SHP77 (cell line): ENCODE measurements around the gene C19orf18.
A peak's percentile ranks its signal among the peaks of the same experiment; 100 is the strongest.
"Not testable (repeated sequence)": the region's sequence is repeated elsewhere in the genome, so short reads cannot be mapped to it uniquely, and the experiment has no call there.

ENCODE experiments used
- DNase-seq, 2 experiments: peaks; one replicate each; lab custom pipeline; 2025; lab: John Stamatoyannopoulos, UW

Gene C19orf18

DNA sequence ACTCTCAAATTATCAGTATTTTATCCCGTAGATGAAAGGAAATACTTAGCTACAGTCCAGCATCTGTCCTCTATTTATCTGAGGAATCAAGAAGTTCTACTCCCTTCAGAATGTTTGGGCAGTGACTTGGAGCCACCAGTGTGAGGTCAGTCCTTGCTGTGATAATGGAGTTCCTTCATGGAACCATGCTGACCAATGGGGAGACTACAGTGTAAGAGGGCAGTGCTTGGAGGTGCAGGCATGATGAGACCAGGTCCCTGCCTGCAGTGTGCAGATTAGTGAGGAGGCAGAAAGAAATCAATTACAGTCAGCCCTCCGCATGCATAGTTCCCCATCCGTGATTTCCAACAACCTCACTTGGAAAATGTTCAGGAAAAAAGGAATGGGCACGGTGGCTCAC is at the start of gene C19orf18:
Gene C19orf18 (minus strand): TSS at position 101 of the 400 bp plus-strand sequence. CDS start 102 bp downstream, outside the sequence.
- DNase-seq, result no peak

DNA sequence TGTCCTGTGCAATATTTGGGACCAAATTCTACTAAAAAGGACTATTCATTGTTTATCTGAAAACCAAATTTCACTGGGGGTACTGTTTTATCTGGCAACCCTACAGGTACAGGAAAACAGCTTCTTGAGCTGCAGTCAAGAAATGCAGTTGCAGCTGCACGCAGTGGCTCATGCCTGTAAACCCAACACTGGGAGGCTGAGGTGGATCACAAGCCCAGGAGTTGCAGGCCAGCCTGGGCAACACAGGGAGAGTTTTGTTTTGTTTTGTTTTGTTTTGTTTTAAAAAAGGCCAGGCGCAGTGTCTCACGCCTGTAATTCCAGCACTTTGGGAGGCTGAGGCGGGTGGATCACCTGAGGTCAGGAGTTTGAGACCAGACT is 47.9 kb upstream of the C19orf18 start:
- no peak for DNase-seq

GRCh38 chr19:58021541-58022282 is 47.4 kb upstream of the C19orf18 start:
- no peak for DNase-seq

DNA sequence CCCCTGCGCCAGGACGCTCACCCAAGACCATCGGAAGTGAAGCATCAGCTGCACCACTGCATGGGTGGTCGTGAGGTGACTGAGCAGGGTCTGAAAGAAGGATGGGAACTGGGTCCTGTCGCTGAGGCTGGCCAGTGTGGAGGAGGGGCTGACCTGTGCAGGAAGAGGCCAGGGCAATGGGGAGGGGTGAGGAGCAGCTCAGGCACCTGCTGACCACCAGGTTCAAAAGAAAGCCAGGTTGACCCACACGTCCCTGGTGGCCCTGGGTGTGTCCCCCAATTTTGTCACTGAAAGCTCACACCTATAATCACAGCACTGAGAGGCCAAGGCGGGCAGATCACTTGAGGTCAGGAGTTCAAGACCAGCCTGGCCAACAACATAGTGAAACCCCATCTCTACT is 45.8 kb upstream of the C19orf18 start:
- DNase-seq, result no peak

DNA sequence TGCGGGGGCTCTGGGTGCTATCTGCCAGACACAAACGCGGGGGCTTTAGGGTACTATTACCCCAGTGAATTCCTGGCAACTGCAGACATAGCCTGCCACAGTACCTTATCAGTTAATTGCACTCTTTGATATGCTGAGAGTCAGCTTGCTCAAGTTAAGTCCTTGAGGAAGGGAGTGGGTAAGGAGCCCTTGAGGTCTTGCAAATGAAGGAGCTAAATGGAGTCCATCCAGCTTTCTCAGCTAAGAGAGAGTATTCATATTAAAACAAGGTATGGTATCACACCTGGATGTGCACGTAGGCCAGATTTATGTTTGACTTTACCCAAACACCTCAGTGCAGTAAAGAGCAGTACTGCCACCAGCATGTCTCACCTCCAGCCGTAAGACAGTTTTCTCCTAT is 39.8 kb upstream of the C19orf18 start:
- no peak for DNase-seq

DNA sequence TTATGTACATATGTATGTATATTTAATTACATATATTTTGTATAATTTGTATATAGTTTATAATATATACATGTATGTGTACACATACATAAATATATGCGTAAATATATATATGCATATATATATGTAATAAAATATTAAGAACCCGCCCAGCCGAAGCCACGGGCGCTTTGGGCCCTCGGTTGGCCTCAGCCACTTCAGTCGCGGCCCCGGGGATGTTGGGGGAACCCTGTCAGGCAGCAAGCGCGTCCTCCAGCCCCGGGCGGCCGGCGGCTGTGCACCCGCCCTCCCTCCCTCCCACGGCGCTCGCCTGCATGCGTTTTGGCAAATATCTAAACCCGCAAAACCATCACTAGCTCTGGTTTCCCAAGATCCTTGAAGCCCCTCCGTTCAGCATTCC is 36.2 kb upstream of the C19orf18 start:
- no peak for DNase-seq

- no peak for DNase-seq
Measured at GRCh38 chr19:58009666-58010301, 35.5 kb upstream of the C19orf18 start.

DNA sequence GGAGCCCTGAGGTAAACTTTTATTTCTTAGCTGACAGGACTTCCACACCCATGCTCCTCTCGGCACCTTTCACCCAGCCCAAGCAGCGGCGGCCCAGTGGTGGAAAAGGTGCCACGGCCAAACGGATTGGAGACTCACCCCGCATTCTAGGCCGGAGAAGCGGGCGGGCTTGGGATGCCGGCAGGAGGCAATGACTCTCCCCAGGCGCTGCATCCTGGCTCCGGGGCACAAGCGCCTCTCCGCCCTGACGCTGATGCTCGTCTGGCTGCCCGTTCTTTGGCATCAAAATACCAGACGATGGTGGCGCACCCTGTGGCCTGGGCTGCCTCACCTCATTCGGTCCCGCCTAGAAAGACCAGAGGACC is 34.9 kb upstream of the C19orf18 start:
- DNase-seq, result no peak

DNA sequence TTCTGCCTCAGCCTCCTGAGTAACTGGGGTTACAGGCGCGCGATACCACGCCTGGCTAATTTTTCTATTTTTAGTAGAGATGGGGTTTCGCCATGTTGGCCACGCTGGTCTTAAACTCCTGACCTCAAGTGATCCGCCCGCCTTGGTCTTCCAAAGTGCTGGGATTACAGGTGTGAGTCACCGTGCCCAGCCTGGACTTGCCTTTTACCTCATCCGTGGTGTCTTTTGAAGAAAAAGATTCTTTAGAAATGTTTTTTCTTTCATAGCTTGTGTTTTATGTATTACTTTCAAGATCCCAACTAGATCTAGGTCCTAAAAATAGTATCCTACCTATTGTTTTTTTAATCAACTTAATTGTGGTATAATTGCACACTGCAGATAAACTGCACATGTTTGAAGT is 34.5 kb upstream of the C19orf18 start:
- DNase-seq, result not testable (repeated sequence)

GRCh38 chr19:58007285-58007684 is 33.0 kb upstream of the C19orf18 start:
- DNase-seq, result no peak

- no peak for DNase-seq
Measured at GRCh38 chr19:58003174-58003828, 29.0 kb upstream of the C19orf18 start.

- peak; percentile 60 to 79 for DNase-seq
Measured at GRCh38 chr19:58002384-58003173, 28.2 kb upstream of the C19orf18 start, which contains the start of gene ZNF606. Gene ZNF606 (minus strand): TSS chr19:58002820. CDS start chr19:58001319, 1,501 bp downstream.

DNA sequence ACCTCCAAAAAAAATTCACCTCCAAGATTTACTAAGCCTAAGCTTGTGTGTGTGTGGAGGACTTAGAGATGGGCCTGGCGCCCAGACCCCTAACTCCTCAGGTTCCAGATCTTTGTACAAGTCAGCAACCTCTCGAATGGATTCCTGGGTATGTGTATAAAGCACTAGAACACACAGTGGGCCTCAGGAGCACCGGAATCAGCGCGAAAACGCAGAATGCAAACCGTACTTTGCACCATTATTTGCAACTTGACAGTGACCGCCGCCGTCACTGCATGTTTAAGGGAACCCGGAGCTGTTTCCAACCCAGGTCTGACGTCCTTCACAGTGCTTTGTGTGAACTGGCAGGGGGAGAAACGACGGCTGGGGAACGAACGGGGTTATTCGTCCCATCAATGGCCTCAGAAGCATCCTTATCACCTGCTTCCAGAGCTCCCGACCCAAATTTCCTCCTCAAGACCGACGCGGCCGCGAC is 27.6 kb upstream of the C19orf18 start:
- no peak for DNase-seq

DNA sequence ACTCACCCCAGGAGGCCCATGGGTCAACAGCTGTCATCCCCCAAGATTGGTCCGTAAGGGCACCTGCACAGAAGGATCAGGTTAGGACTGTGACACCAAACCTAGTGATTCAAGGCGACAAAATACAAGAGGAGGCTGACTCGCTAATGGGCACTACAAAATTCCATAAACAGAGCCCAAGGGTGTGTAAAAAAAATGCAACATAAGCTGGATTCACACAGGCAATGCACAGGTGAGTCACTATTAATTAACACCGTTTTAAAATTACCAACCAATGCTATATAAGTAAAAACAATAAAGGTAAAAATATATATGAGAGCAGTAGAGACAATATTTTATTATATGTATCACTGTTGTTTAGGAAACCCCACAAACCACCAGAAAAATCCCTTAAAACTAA is 26.3 kb upstream of the C19orf18 start:
- no peak for DNase-seq

- DNase-seq, result no peak
Measured at GRCh38 chr19:57992841-57993240, 18.5 kb upstream of the C19orf18 start.

GRCh38 chr19:57978586-57979289 is 4.4 kb upstream of the C19orf18 start:
- DNase-seq, result no peak

DNA sequence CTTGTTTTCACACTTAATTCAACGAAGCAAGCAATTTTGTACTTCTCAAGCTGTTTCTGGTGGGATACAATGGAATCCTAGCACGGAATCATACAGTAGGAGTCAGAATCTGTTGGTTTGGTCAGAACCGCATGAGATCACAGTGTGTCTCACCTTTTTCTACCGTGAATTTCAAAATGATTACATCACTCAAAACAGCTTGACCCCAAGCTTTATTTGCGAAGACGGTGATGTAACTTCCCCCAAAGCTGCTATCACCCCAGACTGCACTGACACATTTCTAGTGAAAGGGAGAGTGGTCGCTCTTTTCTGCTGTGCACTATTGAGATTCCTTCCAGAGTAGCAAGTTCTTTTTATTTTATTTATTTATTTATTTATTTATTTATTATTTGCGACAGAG is 9.6 kb downstream of the C19orf18 start:
- DNase-seq, result no peak

DNA sequence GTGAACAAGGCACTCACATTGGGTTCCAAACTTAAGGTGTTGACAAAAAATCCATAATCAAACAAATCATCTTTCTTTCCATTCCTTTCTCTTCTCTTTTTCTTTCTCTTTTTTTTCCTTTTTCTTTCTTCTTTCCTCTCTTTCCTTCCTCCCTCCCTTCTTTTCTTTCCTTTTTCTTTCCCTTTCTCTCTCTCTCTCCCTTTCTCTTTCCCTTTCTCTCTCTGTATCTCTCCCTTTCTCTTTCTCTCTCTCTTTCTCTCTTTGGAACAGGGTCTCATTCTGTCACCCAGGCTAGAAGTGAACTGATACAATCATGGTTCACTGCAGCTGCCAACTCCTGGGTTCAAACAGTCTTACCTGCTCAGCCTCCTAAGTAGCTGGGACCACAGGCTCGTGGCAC is 12.5 kb downstream of the C19orf18 start:
- DNase-seq, result no peak

- DNase-seq, result no peak
Measured at GRCh38 chr19:57954996-57955395, 19.3 kb downstream of the C19orf18 start.

DNA sequence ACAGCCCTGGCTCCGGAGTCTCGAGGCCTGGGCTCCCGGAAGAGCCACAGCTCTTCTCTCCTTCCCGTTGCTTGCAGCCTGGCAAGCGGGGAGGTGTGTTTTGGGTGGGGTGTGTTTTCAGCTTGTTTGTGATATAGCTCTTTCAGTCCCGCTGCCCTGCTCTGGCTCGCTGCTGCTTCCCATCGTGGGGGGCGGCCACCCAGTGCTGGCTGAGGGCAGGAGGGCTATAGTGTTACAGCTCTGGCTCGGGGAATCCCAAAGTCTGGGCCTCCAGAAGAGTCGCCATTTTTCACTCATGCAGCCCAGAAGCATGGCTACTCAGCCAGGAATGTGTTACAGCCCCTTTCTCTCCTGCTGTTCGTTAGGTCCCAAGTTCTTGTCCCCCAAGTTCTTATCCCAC is 24.6 kb downstream of the C19orf18 start:
- DNase-seq, result no peak

- DNase-seq, result no peak
Measured at GRCh38 chr19:57949296-57949695, 25.0 kb downstream of the C19orf18 start.
